LNCaP clone FGC (cell line): ENCODE data around the gene ZNF536.

Source experiments
- DNase-seq: peaks from one replicate; pipeline ENCODE4 v3.0.0-alpha.2; 2011; ENCODE audit warnings: low read depth
- H3K4me3 ChIP-seq: 2 replicates; pipeline ENCODE4 v1.5.1; 2011; ENCODE audit warnings: mild to moderate bottlenecking, low read depth, low read length, control low read depth
- CTCF ChIP-seq: IDR thresholded peaks from 2 replicates; pipeline ENCODE4 v1.5.1; 2012; ENCODE audit warnings: mild to moderate bottlenecking; ENCODE audit not compliant: control insufficient read depth, insufficient read depth; ENCODE audit errors: extremely low read depth

Gene ZNF536

GRCh38 chr19:30523791-30524190 lies 151.6 kb downstream of the ZNF536 start:
- DNase-seq, result no peak
- TF ChIP-seq CTCF, result no peak
- H3K4me3 ChIP-seq, result no peak overlapping the region

DNA sequence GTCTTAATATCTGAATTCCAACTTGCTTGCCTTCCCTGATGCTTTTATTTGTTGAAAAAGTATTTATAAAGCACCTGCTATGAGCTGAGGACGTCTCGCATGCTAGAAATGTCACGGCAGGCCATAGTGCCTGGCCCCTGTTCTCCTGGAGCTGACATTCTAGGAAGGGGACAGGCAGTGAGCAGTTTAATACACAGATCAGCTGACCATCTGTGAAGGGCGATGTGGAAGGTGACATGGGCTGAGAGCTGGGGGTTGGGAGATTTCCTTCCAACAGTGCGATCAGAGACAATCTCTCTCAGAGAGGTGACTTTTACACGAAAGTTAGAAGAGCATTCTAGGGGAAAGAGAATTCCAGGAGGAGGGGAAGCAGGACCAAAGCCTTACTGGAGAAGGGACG lies 153.2 kb downstream of the ZNF536 start:
- H3K4me3 ChIP-seq, result no peak overlapping the region
- no peak for DNase-seq

DNA sequence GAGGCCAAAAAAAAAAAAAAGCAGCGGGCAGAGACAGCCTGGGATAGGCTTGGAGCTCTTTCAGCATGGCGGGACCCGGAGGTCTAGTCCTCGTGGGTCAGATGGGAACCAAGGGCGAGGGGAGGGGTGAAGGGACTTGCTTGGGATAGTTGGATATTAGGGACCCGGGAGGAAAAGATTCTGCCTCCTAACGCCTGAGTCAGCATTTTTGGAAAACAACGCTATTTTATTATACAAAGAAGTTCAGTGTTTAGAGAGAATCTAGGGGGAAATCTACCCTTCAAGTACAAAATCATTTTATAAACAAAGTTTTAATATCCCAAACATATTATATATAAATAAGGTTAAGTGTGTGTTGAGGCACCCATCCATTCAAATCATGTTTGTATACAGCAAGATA lies 156.7 kb downstream of the ZNF536 start:
- no peak for TF ChIP-seq CTCF

More for the DNA sequence above, 153.2 kb downstream of the ZNF536 start:
- no peak for TF ChIP-seq CTCF

GRCh38 chr19:30529876-30530275 lies 157.7 kb downstream of the ZNF536 start:
- H3K4me3 ChIP-seq, result no peak overlapping the region
- DNase-seq, result no peak
- no peak for TF ChIP-seq CTCF

More for the DNA sequence above, 156.7 kb downstream of the ZNF536 start:
- no peak for DNase-seq
- H3K4me3 ChIP-seq, result no peak overlapping the region

- H3K4me3 ChIP-seq, result no peak overlapping the region
- no peak for DNase-seq
- TF ChIP-seq CTCF, result no peak
These were observed 158.6 kb downstream of the ZNF536 start for GRCh38 chr19:30530751-30531150.

GRCh38 chr19:30535011-30535410 lies 162.8 kb downstream of the ZNF536 start:
- no peak for TF ChIP-seq CTCF
- H3K4me3 ChIP-seq, result no peak overlapping the region

DNA sequence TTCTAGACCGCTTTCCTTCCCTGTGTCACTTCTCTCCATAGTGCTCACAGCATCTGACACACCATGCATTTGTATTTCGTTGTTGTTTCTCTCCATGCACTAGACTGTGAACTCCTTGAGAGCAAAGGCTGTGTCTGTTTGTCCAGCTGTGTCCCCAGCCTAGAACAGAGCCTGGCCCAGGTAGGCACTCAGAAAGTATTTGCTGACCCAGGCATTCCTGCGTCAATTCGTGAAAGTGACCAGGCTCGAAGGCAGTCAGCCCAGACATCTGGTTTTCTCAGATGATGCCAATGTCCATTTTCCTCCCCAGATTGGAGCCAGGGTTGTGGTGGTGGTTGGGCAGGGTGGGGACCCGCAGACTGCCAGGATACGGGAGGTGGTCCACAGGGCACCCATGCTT lies 164.8 kb downstream of the ZNF536 start:
- no peak for DNase-seq
- TF ChIP-seq CTCF, result no peak

More at GRCh38 chr19:30535011-30535410, 162.8 kb downstream of the ZNF536 start:
- DNase-seq, result no peak

More for the DNA sequence above, 164.8 kb downstream of the ZNF536 start:
- H3K4me3 ChIP-seq, result no peak overlapping the region
